Bladder microvascular endothelial cell (primary cell): ENCODE results near the gene MDFIC. TPM values are rescaled to one million over a fixed set of nuclear protein-coding genes. Genes with fewer than 3 reads are reported as not detected.

Experiments
- total RNA-seq: library from RNA; depleted of rRNA; stranded (reverse); fragments of >200 nt; gene quantifications from 2 replicates; pipeline ENCODE4 v1.2.3, GENCODE V29; 2014

The MDFIC gene, protein sequence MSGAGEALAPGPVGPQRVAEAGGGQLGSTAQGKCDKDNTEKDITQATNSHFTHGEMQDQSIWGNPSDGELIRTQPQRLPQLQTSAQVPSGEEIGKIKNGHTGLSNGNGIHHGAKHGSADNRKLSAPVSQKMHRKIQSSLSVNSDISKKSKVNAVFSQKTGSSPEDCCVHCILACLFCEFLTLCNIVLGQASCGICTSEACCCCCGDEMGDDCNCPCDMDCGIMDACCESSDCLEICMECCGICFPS
- total RNA-seq, result 12.0 and 36.6 TPM in 2 replicates

DNA sequence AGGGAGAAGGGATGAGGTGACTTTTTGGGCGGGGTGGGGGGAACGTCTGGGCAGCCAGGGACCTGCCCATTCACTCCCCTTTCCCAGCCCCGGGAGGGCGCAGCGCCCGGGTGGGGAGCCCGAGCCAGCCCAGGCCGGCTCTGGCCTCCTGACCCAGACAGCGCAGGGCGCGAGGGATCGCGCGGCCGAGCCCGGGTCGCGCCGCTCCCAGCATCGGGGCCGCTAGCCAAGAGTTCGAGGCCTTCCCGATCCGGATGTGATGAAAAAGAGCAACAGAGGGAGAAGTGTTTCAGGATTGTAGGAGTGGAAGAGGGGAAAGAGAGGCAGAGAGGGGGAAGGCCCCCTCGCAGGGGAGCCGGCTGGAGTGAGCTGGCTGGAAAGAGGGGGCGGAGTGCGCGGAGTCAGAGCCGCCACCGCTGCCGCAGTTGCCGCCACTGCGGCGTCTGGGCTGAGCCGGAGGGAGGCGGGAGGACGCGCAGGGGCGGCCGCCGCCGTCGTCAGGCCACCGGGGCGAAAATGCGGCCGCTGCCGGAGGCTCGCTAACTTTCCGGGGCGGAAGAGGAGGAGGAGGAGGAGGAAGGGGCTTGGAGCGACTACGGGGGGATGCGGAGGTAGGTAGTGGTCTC is at the start of gene MDFIC:
Gene MDFIC, plus strand, starts transcription at position 69 of the 626 bp plus-strand sequence. CDS start 940 bp downstream, outside the sequence.

